Kidney (tissue), 14 donors: ENCODE results near the gene ARL6IP1. TPM values are rescaled to one million over a fixed set of nuclear protein-coding genes. Genes with fewer than 3 reads are reported as not detected.

ENCODE experiments used
- DNase-seq, 5 donors: peaks; one replicate each; pipeline ENCODE4 v3.0.0-alpha.2; 2013 to 2020
- FAIRE-seq: peaks from 2 replicates; lab custom pipeline; 2012; peaks lifted over from hg19 to GRCh38; lab: Jason Lieb, UNC
- H3K27ac ChIP-seq, 2 donors: one replicate each; pipeline ENCODE4 v1.7.0; 2013; ENCODE audit warnings: low read depth in 2 of 2, low read length in 2 of 2, inconsistent platforms in 1 of 2
- H3K27me3 ChIP-seq: one replicate; pipeline ENCODE4 v1.7.1; 2013; ENCODE audit warnings: low read length, inconsistent platforms; ENCODE audit not compliant: control insufficient read depth, insufficient read depth
- H3K36me3 ChIP-seq, 3 donors: one replicate each; pipeline versions ENCODE4 v1.7.0 to v1.7.1; 2013; ENCODE audit warnings: low read length in 3 of 3, control low read depth in 1 of 3, inconsistent platforms in 1 of 3; ENCODE audit not compliant: insufficient read depth in 3 of 3, control insufficient read depth in 2 of 3
- H3K4me1 ChIP-seq, 3 donors: one replicate each; pipeline versions ENCODE4 v1.7.0 to v1.7.1; 2013; ENCODE audit warnings: low read length in 3 of 3, inconsistent platforms in 1 of 3, low read depth in 1 of 3; ENCODE audit not compliant: control insufficient read depth in 2 of 3, insufficient read depth in 2 of 3
- H3K4me3 ChIP-seq, 3 donors: one replicate each; pipeline versions ENCODE4 v1.7.0 to v1.8.1; 2013; ENCODE audit warnings: low read length in 3 of 3, control low read depth in 1 of 3, inconsistent platforms in 1 of 3
- H3K9ac ChIP-seq, 3 donors: one replicate each; pipeline versions ENCODE4 v1.7.0 to v1.7.1; 2013; ENCODE audit warnings: low read length in 3 of 3, control low read depth in 1 of 3, inconsistent platforms in 1 of 3
- H3K9me3 ChIP-seq, 3 donors: one replicate each; pipeline versions ENCODE4 v1.7.0 to v1.7.1; 2013; ENCODE audit warnings: low read length in 3 of 3, control low read depth in 1 of 3, inconsistent platforms in 1 of 3; ENCODE audit not compliant: control insufficient read depth in 2 of 3, insufficient read depth in 1 of 3
- intact Hi-C: fragments of 100-400 bp; cut with DNase I; formaldehyde crosslinking; loops from one replicate; pipeline ENCODE4 v1.11.1; 2022
- polyA plus RNA-seq: library from polyadenylated mRNA; stranded (reverse); fragments of 350-450 nt; fragmentation: Illumina TruSeq; extraction: RNeasy Lipid Tissue Mini Kit (QIAGEN cat#74804); gene quantifications from one replicate; pipeline ENCODE4 v1.2.3, GENCODE V29; 2014; ENCODE audit warnings: low read depth, low replicate concordance; ENCODE audit not compliant: insufficient read depth
- total RNA-seq: library from RNA; stranded (reverse); fragmentation: NEBNext Ultra II Directional; extraction: Animal tissue kit (Norgen Biotek cat#: 25700); gene quantifications from one replicate; pipeline ENCODE4 v1.2.1, GENCODE V29; 2021
- TF ChIP-seq, protein P1 (sequence below): IDR thresholded peaks from 3 replicates; pipeline ENCODE4 v1.5.1; 2012; ENCODE audit warnings: mild to moderate bottlenecking, moderate library complexity, borderline replicate concordance; ENCODE audit not compliant: insufficient read depth; ENCODE audit errors: extremely low read depth
- donor health status: control.
- donor health status: control.
- donor health status: control.
- donor health status: control.
- donor health status: control.
- donor health status: DM: yes; HTN: yes; CAD: no.
- donor health status: Normal renal cell carcinoma (clear cell type).

ARL6IP1 gene
- total and polyA plus RNA-seq, 2 donors from 2014 or later = 99.5 to 107 TPM

GRCh38 chr16:18796377-18796776 lies 5.0 kb downstream of the ARL6IP1 start:
- DNase-seq (no peak), FAIRE-seq (no peak)
- H3K27ac ChIP-seq = no peak overlapping the region
- intact Hi-C loops = no loop called here
- H3K9me3 ChIP-seq = no peaks in the 10 kb centered on the region
- peaks cover 6 to 23% (median 12%) of the 10 kb centered on the region in 3 donors for H3K36me3 ChIP-seq
- TF ChIP-seq, protein P1, sequence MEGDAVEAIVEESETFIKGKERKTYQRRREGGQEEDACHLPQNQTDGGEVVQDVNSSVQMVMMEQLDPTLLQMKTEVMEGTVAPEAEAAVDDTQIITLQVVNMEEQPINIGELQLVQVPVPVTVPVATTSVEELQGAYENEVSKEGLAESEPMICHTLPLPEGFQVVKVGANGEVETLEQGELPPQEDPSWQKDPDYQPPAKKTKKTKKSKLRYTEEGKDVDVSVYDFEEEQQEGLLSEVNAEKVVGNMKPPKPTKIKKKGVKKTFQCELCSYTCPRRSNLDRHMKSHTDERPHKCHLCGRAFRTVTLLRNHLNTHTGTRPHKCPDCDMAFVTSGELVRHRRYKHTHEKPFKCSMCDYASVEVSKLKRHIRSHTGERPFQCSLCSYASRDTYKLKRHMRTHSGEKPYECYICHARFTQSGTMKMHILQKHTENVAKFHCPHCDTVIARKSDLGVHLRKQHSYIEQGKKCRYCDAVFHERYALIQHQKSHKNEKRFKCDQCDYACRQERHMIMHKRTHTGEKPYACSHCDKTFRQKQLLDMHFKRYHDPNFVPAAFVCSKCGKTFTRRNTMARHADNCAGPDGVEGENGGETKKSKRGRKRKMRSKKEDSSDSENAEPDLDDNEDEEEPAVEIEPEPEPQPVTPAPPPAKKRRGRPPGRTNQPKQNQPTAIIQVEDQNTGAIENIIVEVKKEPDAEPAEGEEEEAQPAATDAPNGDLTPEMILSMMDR = no peak
- peaks cover 0 to 13% (median 7%) of the 10 kb centered on the region in 3 donors for H3K4me1 ChIP-seq
- H3K9ac ChIP-seq = no peak overlapping the region
- no peaks in the 10 kb centered on the region for H3K27me3 ChIP-seq
- H3K4me3 ChIP-seq = no peak overlapping the region

DNA sequence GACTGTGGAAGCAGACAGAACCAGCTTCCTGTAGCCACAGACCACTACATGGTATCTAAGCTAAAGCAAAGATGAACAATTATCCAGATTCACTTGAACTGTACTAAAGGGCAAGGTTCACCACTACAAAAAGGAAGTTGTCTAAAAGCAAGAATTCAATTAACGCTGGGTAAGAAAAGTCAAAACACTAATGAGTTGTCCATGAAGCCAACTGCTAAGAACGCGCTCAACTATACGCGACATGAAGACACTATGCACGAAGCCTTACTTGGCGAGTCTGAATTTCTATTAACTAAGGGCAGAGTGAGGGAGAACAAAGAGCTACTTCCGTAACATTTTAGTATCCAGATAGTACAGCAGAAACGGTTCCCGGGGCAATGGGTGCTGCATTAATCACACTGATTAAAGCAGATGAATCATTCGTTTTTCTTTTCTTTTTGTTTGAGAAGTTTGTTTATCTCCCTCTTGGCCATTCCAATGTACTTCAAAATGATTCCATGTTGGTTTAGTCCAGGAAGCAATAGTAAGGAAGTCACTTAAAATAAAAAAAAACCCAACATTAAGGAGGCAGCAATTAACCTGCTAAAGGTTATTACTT lies 8.4 kb downstream of the ARL6IP1 start:
- no peak overlapping the region for H3K27ac ChIP-seq
- H3K4me1 ChIP-seq = peaks cover 0 to 11% (median 0%) of the 10 kb centered on the region in 3 donors
- no peaks in the 10 kb centered on the region for H3K9me3 ChIP-seq
- no peak for DNase-seq
- no peak for FAIRE-seq
- intact Hi-C loops = no loop called here
- TF ChIP-seq, protein P1 = no peak
- H3K27me3 ChIP-seq = no peaks in the 10 kb centered on the region
- H3K36me3 ChIP-seq = peaks cover 9 to 24% (median 12%) of the 10 kb centered on the region in 3 donors
- no peak overlapping the region for H3K4me3 ChIP-seq
- no peak overlapping the region for H3K9ac ChIP-seq

DNA sequence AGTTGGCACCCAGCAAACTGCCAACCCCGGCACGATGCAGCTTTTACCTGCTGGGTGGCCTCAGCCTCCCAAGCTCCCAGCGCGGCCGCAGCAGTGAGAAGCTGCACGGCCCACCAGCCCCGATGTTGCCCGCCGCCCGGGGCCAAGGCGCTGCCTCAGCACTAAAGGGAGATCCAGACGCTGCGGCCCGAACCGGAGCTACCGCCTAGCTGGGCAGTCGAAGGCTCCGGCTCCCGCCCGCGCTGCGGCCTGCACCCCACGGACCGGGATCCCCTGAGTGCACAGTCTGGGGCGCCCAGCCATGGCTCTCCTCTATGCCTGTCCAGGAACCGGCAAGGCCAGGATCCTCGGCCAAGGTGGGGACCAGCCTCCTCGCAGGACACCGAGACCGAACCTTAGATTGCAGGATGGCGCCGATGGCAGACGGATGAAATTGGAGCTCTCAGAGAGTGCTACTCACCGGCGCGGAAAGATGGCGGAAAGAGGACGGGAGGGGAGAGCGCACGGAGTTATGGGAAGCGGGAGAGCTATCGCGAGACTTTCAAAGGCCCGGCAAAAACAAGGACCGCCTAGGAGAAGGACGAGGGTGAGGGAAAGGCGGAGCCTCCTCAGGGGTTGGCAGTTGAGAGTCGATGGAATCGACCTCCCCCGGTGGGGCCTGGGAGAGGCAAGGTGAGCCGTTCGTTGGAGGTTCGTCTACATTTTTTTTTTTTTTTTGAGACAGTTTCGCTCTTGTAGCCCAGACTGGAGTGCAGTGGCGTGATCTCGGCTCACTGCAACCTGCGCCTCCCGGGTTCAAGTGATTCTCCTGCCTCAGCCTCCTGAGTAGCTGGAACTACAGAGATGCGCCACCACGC lies 11.3 kb downstream of the ARL6IP1 start, which contains the start of gene RPS15A:
Gene RPS15A, minus strand, starts transcription at position 485 of the 857 bp plus-strand sequence. CDS start 1,221 bp downstream, outside the sequence.
- peak within 1 kb of the TSS; percentile 90 to 98 (median 93) for H3K9ac ChIP-seq
- peaks cover 12 to 39% (median 16%) of the 10 kb centered on the region in 3 donors for H3K36me3 ChIP-seq
- DNase-seq (peak; percentile 96 to 99 (median 97)), FAIRE-seq (peak; percentile 30)
- intact Hi-C loops = no loop called here
- H3K9me3 ChIP-seq = no peaks in the 10 kb centered on the region
- TF ChIP-seq, protein P1 = no peak
- H3K4me3 ChIP-seq = peak within 1 kb of the TSS; percentile 86 to 91 (median 87)
- H3K27me3 ChIP-seq = no peaks in the 10 kb centered on the region
- H3K27ac ChIP-seq = peak within 1 kb of the TSS; percentile 78 to 81
- H3K4me1 ChIP-seq = peaks cover 0 to 16% (median 0%) of the 10 kb centered on the region in 3 donors
